Measurements from ENCODE around the gene HLCS.

- TF ChIP-seq, protein P1, sequence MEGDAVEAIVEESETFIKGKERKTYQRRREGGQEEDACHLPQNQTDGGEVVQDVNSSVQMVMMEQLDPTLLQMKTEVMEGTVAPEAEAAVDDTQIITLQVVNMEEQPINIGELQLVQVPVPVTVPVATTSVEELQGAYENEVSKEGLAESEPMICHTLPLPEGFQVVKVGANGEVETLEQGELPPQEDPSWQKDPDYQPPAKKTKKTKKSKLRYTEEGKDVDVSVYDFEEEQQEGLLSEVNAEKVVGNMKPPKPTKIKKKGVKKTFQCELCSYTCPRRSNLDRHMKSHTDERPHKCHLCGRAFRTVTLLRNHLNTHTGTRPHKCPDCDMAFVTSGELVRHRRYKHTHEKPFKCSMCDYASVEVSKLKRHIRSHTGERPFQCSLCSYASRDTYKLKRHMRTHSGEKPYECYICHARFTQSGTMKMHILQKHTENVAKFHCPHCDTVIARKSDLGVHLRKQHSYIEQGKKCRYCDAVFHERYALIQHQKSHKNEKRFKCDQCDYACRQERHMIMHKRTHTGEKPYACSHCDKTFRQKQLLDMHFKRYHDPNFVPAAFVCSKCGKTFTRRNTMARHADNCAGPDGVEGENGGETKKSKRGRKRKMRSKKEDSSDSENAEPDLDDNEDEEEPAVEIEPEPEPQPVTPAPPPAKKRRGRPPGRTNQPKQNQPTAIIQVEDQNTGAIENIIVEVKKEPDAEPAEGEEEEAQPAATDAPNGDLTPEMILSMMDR (conservative IDR thresholded peaks at IDR 0.05 in 1 of 2, IDR thresholded peaks at IDR 0.05 in 1 of 2; ENCODE audit: low read depth in 1 of 2, low read length in 2 of 2): no peak
- TF ChIP-seq EZH2 (IDR thresholded peaks at IDR 0.05; ENCODE audit: low read length, missing control alignments): no peak
These were observed 165.7 kb downstream of the HLCS start for GRCh38 chr21:36800734-36801133.
